AG04449 (cell line): ENCODE measurements around the gene DAB1.

Experiments used
- CTCF ChIA-PET: fragments of 350-600 bp; formaldehyde crosslinking; extraction: SDS; loops from one replicate; lab custom pipeline; 2021; ENCODE audit warnings: antibody characterized with exemption; lab: Yijun Ruan, JAX
- POLR2A ChIA-PET: fragments of 400-600, 350-600 bp; formaldehyde crosslinking; extraction: SDS; loops from one replicate; lab custom pipeline; 2020; ENCODE audit warnings: antibody characterized with exemption, inconsistent platforms; lab: Yijun Ruan, JAX
- DNase-seq: peaks from one replicate; pipeline ENCODE4 v3.0.0-alpha.2; 2010; ENCODE audit warnings: low read depth, low spot score
- H3K4me3 ChIP-seq: 2 replicates; pipeline ENCODE4 v1.5.1; 2011; ENCODE audit warnings: low read depth, mild to moderate bottlenecking, control low read depth, low read length
- TF ChIP-seq, protein P1 (sequence below): IDR thresholded peaks from one replicate; pipeline ENCODE4 v1.5.1; 2011; ENCODE audit warnings: mild to moderate bottlenecking, moderate library complexity, low read length, control low read depth, inconsistent platforms; ENCODE audit not compliant: insufficient read depth; ENCODE audit errors: missing control alignments

DAB1 gene

GRCh38 chr1:57272150-57272549, 151.7 kb downstream of the DAB1 start:
- no peak overlapping the region for H3K4me3 ChIP-seq
- DNase-seq = no peak
- TF ChIP-seq, protein P1, sequence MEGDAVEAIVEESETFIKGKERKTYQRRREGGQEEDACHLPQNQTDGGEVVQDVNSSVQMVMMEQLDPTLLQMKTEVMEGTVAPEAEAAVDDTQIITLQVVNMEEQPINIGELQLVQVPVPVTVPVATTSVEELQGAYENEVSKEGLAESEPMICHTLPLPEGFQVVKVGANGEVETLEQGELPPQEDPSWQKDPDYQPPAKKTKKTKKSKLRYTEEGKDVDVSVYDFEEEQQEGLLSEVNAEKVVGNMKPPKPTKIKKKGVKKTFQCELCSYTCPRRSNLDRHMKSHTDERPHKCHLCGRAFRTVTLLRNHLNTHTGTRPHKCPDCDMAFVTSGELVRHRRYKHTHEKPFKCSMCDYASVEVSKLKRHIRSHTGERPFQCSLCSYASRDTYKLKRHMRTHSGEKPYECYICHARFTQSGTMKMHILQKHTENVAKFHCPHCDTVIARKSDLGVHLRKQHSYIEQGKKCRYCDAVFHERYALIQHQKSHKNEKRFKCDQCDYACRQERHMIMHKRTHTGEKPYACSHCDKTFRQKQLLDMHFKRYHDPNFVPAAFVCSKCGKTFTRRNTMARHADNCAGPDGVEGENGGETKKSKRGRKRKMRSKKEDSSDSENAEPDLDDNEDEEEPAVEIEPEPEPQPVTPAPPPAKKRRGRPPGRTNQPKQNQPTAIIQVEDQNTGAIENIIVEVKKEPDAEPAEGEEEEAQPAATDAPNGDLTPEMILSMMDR = no peak
- ChIA-PET CTCF (no interaction called here), POLR2A (no interaction called here)

DNA sequence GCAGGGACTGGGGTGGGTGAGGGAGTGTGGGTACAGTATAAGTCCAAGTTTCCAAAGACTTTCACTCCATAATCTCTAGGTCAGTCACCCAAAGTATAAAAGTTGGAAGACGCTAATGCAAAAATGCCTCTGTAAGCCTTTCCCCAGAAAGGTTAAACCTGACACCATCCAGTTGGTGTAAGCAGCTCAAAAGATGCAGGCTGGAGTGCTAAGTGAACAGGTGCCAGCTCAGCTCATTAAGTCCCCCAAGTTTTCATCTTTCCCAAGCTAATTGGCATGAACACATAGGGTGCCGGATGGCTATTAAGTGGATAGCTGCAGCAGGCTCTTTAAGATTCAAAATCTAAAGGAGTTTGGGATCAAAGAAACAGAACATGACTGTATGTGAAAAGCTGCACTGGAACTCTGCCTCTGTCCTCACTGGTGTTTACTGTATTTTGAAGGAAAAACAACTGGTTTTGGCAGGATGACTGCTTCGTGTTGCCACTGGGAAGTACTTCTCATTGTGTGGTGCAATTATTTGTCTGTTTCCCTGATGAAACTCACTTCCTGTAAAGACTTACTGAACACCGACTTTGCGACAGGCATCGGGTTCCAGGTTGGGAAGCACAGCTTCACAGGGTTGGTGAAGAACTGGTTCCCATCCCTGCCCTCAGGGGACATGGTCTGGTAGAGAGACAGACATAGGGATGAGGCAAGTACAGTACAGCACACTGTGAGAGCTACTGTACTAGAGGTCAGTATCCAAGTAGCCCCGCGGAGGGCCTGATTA, 152.7 kb downstream of the DAB1 start:
- ChIA-PET CTCF (no interaction called here), POLR2A (no interaction called here)
- DNase-seq = no peak
- H3K4me3 ChIP-seq = no peak overlapping the region
- TF ChIP-seq, protein P1 = no peak

GRCh38 chr1:57269630-57270225, 154.1 kb downstream of the DAB1 start:
- ChIA-PET CTCF (no interaction called here), POLR2A (no interaction called here)
- DNase-seq = no peak
- TF ChIP-seq, protein P1 = no peak
- H3K4me3 ChIP-seq = no peak overlapping the region

GRCh38 chr1:57265104-57265503, 158.8 kb downstream of the DAB1 start:
- no peak overlapping the region for H3K4me3 ChIP-seq
- POLR2A ChIA-PET = no interaction called here
- TF ChIP-seq, protein P1 = no peak
- no peak for DNase-seq
- CTCF ChIA-PET = no interaction called here

DNA sequence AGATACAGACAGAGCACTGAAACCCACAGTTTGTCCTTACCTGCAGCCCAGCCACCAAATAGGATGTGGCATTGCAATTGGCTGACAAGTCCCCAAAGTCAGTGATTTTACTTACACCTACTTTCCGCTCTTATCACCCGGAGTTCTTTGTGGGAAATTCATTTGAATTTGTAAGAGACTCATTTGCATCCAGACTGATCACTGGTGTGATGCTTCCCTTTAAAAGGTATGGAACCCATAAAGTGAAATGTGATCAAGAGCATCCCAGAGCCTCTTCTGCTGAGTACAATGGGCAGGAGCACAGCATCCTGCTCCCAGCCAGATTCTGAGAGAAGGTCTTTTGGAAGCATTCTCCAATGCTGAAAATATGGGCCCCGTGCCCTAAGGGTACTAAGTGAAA, 161.4 kb downstream of the DAB1 start:
- DNase-seq = no peak
- TF ChIP-seq, protein P1 = no peak
- ChIA-PET POLR2A (no interaction called here), CTCF (no interaction called here)
- H3K4me3 ChIP-seq = no peak overlapping the region

DNA sequence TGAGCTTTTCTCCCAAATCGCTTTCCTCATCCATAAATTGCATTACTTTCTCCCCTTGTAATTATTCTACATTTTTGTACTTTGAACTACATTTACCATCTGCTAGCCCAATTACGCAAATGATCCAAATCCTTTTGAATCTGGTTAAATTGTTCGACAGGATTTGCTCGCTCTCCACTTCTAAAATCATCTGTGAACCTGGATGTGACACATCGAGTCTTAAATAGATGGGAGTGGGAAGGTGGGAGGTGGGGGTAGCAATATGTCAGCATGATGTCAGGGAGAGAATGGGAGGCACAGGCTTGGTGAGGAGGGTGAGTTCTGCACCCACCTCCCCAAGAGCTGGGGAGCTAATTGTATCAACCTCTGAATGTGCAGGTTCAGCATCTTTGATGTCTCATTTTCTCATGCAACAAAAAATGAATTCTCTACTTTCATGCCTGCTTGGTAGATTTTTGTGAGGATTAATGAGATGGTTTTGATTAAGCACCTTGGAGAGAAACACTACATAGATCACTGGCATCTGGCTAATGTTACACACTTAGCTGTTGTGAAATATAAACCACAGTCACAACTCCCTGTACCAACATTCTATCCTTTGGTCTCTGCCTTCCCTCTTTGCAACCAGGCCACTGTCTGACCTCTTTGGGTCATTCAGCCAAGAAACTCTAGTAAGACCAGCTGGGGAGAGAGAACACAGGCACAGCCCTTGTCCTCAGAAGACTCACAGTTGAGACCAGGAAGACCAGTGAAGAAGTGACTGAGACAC, 165.1 kb downstream of the DAB1 start:
- CTCF ChIA-PET = no interaction called here
- no peak overlapping the region for H3K4me3 ChIP-seq
- TF ChIP-seq, protein P1 = no peak
- DNase-seq = no peak
- POLR2A ChIA-PET = no interaction called here
